IPS-NIHi11 (cell line): ENCODE measurements around the gene VSTM4.

Experiments
- DNase-seq: peaks from one replicate; pipeline ENCODE4 v3.0.0; 2012; ENCODE audit warnings: mixed read lengths, low spot score

Gene VSTM4

GRCh38 chr10:49070701-49071100, 44.6 kb downstream of the VSTM4 start:
- no peak for DNase-seq

GRCh38 chr10:49068672-49069217, 46.6 kb downstream of the VSTM4 start:
- DNase-seq: no peak

GRCh38 chr10:49068209-49068608, 47.1 kb downstream of the VSTM4 start:
- DNase-seq: no peak

- no peak for DNase-seq
Measured at GRCh38 chr10:49066944-49067730, 48.2 kb downstream of the VSTM4 start.

- DNase-seq: no peak
Measured at GRCh38 chr10:49062229-49062628, 53.1 kb downstream of the VSTM4 start.

- no peak for DNase-seq
Measured at GRCh38 chr10:49061667-49062066, 53.7 kb downstream of the VSTM4 start.

GRCh38 chr10:49058463-49059255, 56.7 kb downstream of the VSTM4 start:
- DNase-seq: no peak

- no peak for DNase-seq
Measured at GRCh38 chr10:49057231-49057880, 58.0 kb downstream of the VSTM4 start.

- DNase-seq: peak; percentile 51
Measured at GRCh38 chr10:49056356-49056755, 59.0 kb downstream of the VSTM4 start.

- DNase-seq: no peak
Measured at GRCh38 chr10:49055221-49055849, 60.0 kb downstream of the VSTM4 start.

- no peak for DNase-seq
Measured at GRCh38 chr10:49054753-49055152, 60.6 kb downstream of the VSTM4 start.

GRCh38 chr10:49053998-49054692, 61.2 kb downstream of the VSTM4 start:
- DNase-seq: no peak

GRCh38 chr10:49053053-49053997, 62.0 kb downstream of the VSTM4 start:
- no peak for DNase-seq

- DNase-seq: no peak
Measured at GRCh38 chr10:49052069-49052468, 63.3 kb downstream of the VSTM4 start.

- DNase-seq: no peak
Measured at GRCh38 chr10:49050906-49051305, 64.4 kb downstream of the VSTM4 start.

- no peak for DNase-seq
Measured at GRCh38 chr10:49050366-49050765, 65.0 kb downstream of the VSTM4 start.

- DNase-seq: no peak
Measured at GRCh38 chr10:49049660-49050059, 65.7 kb downstream of the VSTM4 start.

GRCh38 chr10:49047128-49047639, 68.1 kb downstream of the VSTM4 start:
- DNase-seq: no peak

- no peak for DNase-seq
Measured at GRCh38 chr10:49044293-49045193, 70.8 kb downstream of the VSTM4 start.
